Measurements from ENCODE around the gene NAV2.

NAV2 gene

DNA sequence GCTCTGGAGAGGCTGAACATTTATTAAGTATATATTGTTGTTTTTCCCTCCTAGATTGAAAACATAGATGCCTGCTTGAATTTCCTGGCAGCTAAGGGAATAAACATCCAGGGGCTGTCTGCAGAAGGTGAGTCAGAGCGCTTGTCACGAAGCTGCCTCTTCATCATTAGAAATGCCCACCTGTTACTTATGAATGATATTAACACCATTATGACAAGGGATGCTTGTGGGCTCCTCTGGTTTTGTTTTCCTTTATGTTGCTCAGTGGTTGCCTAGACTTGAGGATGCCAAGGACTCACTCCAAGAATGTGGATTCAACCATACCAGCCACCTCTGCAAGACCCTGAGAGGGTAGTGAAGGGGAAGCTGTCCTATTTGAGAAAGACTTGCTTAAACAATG, 156.2 kb downstream of the NAV2 start:
- DNase-seq, result no peak
- in situ Hi-C loops (cut with MboI; ENCODE audit: low pct_unique_long_range_greater_than_20kb, low sequenced_read_pairs), result no loop called here

DNA sequence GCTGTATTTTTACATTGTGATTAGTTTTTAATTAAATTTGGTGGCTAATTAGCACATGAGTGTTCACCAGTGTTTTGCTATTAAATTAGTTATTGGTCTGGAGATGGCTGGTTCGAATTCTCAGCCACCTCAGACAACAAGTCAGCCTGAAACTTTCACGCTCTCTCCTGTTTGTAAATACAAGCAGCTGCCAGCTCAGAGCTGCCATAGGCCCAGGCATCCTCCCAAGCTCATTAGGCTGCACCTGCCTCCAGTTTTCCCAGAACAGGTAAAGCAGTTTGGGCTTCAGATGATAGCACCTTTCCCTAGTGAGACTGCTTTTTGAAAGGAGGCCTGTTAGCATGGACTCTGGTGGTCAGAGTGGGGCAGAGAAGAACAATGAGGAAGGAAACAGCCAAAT, 156.8 kb downstream of the NAV2 start:
- DNase-seq, result no peak
- in situ Hi-C loops (cut with MboI; ENCODE audit: low pct_unique_long_range_greater_than_20kb, low sequenced_read_pairs), result no loop called here

DNA sequence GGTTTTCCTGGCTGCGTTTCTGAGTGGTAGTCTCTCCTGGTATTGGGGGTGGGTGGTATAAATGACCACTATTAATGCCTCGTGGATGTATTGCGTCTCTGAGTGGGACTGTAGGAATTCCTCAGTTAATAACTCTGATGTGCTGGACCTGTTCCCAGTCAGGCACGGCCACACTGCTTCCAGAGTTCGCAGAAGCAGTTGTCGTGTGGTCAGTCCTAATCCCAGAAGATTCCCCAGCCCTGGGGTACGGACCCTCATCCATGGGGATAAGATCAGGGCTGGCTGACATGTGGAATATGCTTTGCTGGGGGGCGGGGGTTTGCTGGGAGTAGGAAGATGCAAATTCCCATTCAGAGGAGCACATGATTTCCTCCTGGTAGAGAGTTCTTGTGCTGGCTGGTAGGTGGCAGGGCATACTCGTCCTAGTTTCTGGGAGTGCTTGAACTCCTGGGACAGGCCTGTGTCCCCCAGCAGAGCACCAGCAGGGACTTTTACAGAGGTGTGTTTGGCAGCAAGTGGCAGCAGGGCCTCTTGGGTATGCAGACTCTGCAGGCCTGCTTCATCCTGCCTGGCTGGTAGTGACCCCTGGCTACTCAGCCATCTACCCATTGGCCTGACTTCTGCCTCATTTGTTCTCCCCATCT, 157.4 kb downstream of the NAV2 start:
- no peak for DNase-seq
- in situ Hi-C loops (cut with MboI; ENCODE audit: low pct_unique_long_range_greater_than_20kb, low sequenced_read_pairs), result no loop called here

- in situ Hi-C loops (cut with MboI; ENCODE audit: low pct_unique_long_range_greater_than_20kb, low sequenced_read_pairs), result no loop called here
- no peak for DNase-seq
Observed at GRCh38 chr11:19871531-19871930, 158.9 kb downstream of the NAV2 start.

- in situ Hi-C loops (cut with MboI; ENCODE audit: low pct_unique_long_range_greater_than_20kb, low sequenced_read_pairs), result no loop called here
- no peak for DNase-seq
Observed at GRCh38 chr11:19872512-19873145, 160.0 kb downstream of the NAV2 start.

- no peak for DNase-seq
- in situ Hi-C loops (cut with MboI; ENCODE audit: low pct_unique_long_range_greater_than_20kb, low sequenced_read_pairs), result no loop called here
Observed at GRCh38 chr11:19873730-19874129, 161.1 kb downstream of the NAV2 start.

GRCh38 chr11:19874266-19874665, 161.6 kb downstream of the NAV2 start:
- no peak for DNase-seq
- in situ Hi-C loops (cut with MboI; ENCODE audit: low pct_unique_long_range_greater_than_20kb, low sequenced_read_pairs), result no loop called here

GRCh38 chr11:19876750-19877149, 164.1 kb downstream of the NAV2 start:
- DNase-seq, result no peak
- in situ Hi-C loops (cut with MboI; ENCODE audit: low pct_unique_long_range_greater_than_20kb, low sequenced_read_pairs), result no loop called here

- no peak for DNase-seq
- in situ Hi-C loops (cut with MboI; ENCODE audit: low pct_unique_long_range_greater_than_20kb, low sequenced_read_pairs), result no loop called here
Observed at GRCh38 chr11:19878520-19878919, 165.9 kb downstream of the NAV2 start.

DNA sequence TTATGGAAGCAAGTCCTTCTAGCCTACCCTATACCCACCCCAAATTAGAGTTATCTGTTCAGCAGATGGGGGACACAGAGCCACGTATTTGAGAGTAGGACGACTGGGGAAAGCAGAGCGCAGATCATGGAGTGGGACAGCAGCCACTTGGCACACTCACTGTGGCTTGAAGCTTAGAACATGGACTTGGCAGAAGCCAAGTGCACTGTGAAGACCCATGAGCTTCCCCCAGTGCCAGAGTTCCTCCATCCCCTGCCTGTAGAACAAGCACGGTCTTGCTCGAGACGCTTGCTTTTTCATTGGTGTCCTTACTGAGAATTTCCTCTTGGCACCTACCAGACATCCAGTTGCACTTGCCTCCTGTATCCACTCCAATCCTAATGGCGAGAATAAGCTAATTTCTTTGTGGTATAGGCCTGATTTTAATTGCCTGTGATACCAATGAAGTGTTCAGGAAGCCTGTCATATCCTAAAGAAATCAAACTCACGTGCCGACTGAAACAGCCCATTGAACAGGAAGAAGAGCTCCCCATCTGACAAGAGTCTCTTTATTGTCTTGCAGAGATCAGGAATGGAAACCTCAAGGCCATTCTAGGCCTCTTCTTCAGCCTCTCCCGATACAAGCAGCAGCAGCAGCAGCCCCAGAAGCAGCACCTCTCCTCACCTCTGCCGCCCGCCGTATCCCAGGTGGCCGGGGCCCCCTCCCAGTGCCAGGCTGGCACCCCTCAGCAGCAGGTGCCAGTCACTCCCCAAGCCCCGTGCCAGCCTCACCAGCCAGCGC, 166.9 kb downstream of the NAV2 start:
- in situ Hi-C loops (cut with MboI; ENCODE audit: low pct_unique_long_range_greater_than_20kb, low sequenced_read_pairs), result no loop called here
- no peak for DNase-seq

GRCh38 chr11:19880088-19880345, 167.4 kb downstream of the NAV2 start:
- in situ Hi-C loops (cut with MboI; ENCODE audit: low pct_unique_long_range_greater_than_20kb, low sequenced_read_pairs), result no loop called here
- no peak for DNase-seq

GRCh38 chr11:19881177-19881576, 168.5 kb downstream of the NAV2 start:
- in situ Hi-C loops (cut with MboI; ENCODE audit: low pct_unique_long_range_greater_than_20kb, low sequenced_read_pairs), result no loop called here
- no peak for DNase-seq

- in situ Hi-C loops (cut with MboI; ENCODE audit: low pct_unique_long_range_greater_than_20kb, low sequenced_read_pairs), result no loop called here
Observed at GRCh38 chr11:19882356-19882755, 169.7 kb downstream of the NAV2 start.

DNA sequence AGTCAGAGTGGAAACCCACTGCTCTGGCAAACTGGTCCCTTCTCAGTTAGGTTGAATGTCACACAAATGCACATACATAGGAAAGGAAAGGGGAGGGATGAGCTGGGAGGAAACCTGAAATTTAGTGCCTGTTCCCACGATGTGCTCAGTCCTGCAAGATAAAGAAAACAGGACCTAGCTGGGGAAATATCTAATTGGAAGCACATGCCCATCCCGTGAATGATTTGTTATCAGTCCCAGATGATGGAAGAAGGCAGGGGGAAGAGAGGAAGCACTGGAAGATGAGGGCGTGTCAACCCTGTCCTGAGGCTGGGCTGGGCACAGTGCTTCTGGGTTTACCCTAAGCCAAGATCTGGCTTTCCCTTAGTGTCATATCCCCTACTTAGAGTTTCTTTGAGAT, 173.9 kb downstream of the NAV2 start:
- in situ Hi-C loops (cut with MboI; ENCODE audit: low pct_unique_long_range_greater_than_20kb, low sequenced_read_pairs), result no loop called here
- DNase-seq, result no peak

More at GRCh38 chr11:19882356-19882755, 169.7 kb downstream of the NAV2 start:
- no peak for DNase-seq

- no peak for DNase-seq
- in situ Hi-C loops (cut with MboI; ENCODE audit: low pct_unique_long_range_greater_than_20kb, low sequenced_read_pairs), result no loop called here
Observed at GRCh38 chr11:19887842-19888241, 175.2 kb downstream of the NAV2 start.

- in situ Hi-C loops (cut with MboI; ENCODE audit: low pct_unique_long_range_greater_than_20kb, low sequenced_read_pairs), result no loop called here
Observed at GRCh38 chr11:19889531-19889930, 176.9 kb downstream of the NAV2 start.

DNA sequence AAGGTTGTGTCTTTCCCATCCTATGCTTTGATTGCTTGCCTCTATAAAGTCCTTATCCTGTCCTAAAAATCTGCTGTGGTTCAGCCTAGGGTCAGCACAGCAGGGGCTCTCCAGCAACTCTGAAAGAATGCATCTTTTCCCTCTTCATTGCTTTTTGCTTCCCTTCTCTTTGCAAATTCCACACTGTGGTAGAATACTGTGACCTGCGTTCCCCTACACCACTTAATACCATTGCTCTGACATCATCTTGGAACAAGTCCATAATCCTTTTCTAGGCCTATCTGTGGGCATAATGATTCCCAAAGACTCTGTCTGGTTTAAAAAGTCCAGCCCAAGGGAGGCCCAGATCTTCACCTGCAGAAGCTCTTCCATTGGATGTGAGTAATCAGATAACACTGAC, 177.7 kb downstream of the NAV2 start:
- in situ Hi-C loops (cut with MboI; ENCODE audit: low pct_unique_long_range_greater_than_20kb, low sequenced_read_pairs), result no loop called here
- no peak for DNase-seq

More at GRCh38 chr11:19889531-19889930, 176.9 kb downstream of the NAV2 start:
- DNase-seq, result no peak

- in situ Hi-C loops (cut with MboI; ENCODE audit: low pct_unique_long_range_greater_than_20kb, low sequenced_read_pairs), result no loop called here
- DNase-seq, result no peak
Observed at GRCh38 chr11:19891022-19891421, 178.4 kb downstream of the NAV2 start.

- no peak for DNase-seq
- in situ Hi-C loops (cut with MboI; ENCODE audit: low pct_unique_long_range_greater_than_20kb, low sequenced_read_pairs), result no loop called here
Observed at GRCh38 chr11:19892387-19892786, 179.8 kb downstream of the NAV2 start.

- DNase-seq, result no peak
- in situ Hi-C loops (cut with MboI; ENCODE audit: low pct_unique_long_range_greater_than_20kb, low sequenced_read_pairs), result no loop called here
Observed at GRCh38 chr11:19892876-19893275, 180.2 kb downstream of the NAV2 start.

DNA sequence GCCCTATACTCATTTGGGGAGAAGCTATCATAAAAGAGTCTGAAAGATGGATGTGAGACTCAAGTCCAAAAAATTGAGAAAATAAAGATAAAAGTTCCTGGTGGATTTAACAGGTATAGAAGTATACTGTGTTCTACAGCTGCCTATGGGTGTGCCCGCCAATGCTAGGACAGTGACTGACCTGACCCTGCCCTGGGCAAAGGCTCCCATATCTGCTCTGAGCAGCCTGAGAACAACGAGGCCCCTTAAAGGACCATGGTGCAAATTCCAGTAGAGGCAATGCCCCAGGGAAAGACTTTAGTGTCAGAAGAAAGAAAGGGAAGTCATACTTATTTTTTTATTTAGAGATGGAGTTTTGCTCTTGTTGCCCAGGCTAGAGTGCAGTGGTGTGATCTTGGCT, 181.8 kb downstream of the NAV2 start:
- no peak for DNase-seq
- in situ Hi-C loops (cut with MboI; ENCODE audit: low pct_unique_long_range_greater_than_20kb, low sequenced_read_pairs), result no loop called here

Data from KBM-7 (cell line).